PFSK-1 (cell line): ENCODE measurements around the gene OLFM3.

ENCODE experiments used
- POLR2AphosphoS5 ChIP-seq: IDR thresholded peaks from 2 replicates; pipeline ENCODE4 v1.6.1; 2012; ENCODE audit warnings: low read depth, mild to moderate bottlenecking, control low read depth, low read length, moderate library complexity
- SIN3A ChIP-seq: IDR thresholded peaks from 2 replicates; pipeline ENCODE4 v1.6.1; 2012; ENCODE audit warnings: mild to moderate bottlenecking, low read length, moderate library complexity, borderline replicate concordance; ENCODE audit not compliant: insufficient read depth

GRCh38 chr1:101841824-101842223 is 154.9 kb downstream of the OLFM3 start:
- TF ChIP-seq POLR2AphosphoS5 (no peak), SIN3A (no peak)
